GM21737 (cell line): Measurements from ENCODE around the gene SLCO1A2.

Source experiments
- ATAC-seq: cut with Tn5 transposase; IDR thresholded peaks from one replicate; pipeline ENCODE4 v1.9.1; 2021; ENCODE audit warnings: mild to moderate bottlenecking, moderate library complexity; ENCODE audit not compliant: unreplicated experiment

SLCO1A2 gene

DNA sequence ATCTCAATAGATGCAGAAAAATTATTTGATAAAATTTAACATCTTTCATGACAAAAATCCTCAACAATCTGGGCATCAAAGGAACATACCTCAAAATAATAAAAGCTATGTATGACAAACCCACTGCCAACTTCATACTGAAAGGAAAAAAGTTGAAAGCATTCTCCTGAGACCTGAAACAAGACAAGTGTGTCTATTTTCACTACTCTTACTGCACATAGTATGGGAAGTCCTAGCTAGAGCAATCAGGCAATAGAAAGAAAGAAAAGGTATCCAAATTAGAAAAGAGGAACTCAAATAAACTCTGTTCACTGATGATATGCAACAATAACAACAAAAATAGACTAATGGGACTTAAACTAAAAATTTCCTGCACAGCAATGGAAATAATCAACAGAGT lies 113.6 kb downstream of the SLCO1A2 start:
- ATAC-seq = no peak

- ATAC-seq = no peak
These were observed 114.5 kb downstream of the SLCO1A2 start for GRCh38 chr12:21220266-21220665.

GRCh38 chr12:21219206-21219605 lies 115.5 kb downstream of the SLCO1A2 start:
- ATAC-seq = no peak
